Colonic mucosa (tissue), 4 donors: ENCODE measurements around the gene AGAP1. TPM values are rescaled to one million over a fixed set of nuclear protein-coding genes. Genes with fewer than 3 reads are reported as not detected.

ENCODE experiments used
- DNase-seq: peaks from one replicate; pipeline ENCODE4 v3.0.0-alpha.2; 2020
- H3K27ac ChIP-seq: fragments of 200-600 bp; one replicate; pipeline ENCODE4 v1.8.0; 2021
- H3K27me3 ChIP-seq: fragments of 200-600 bp; one replicate; pipeline ENCODE4 v1.8.0; 2021
- H3K36me3 ChIP-seq: fragments of 200-600 bp; one replicate; pipeline ENCODE4 v1.8.0; 2021
- H3K4me1 ChIP-seq: fragments of 200-600 bp; one replicate; pipeline ENCODE4 v1.8.0; 2021; ENCODE audit warnings: mild to moderate bottlenecking
- H3K4me3 ChIP-seq: fragments of 200-600 bp; one replicate; pipeline ENCODE4 v1.8.0; 2021
- H3K9ac ChIP-seq, 2 donors: one replicate each; pipeline ENCODE4 v1.7.0; 2013; ENCODE audit warnings: control low read depth in 2 of 2, low read depth in 2 of 2, low read length in 2 of 2
- H3K9me3 ChIP-seq: fragments of 200-600 bp; one replicate; pipeline ENCODE4 v1.8.0; 2021
- CTCF ChIP-seq: fragments of 200-600 bp; IDR thresholded peaks from one replicate; pipeline ENCODE4 v1.8.0; 2022; ENCODE audit warnings: antibody characterized with exemption, mild to moderate bottlenecking
- intact Hi-C: fragments of 100-400 bp; cut with DNase I; formaldehyde crosslinking; loops from one replicate; pipeline ENCODE4 v1.14.1; 2022
- total RNA-seq, 2 donors: library from RNA; stranded (reverse); fragmentation: NEBNext Ultra II Directional in 1 of 2; extraction: Animal tissue kit (Norgen Biotek cat#: 25700) in 1 of 2; gene quantifications; one replicate each; pipeline ENCODE4 v1.2.1, GENCODE V29; 2021
- donor health status: healthy.
- donor health status: DM: no; HTN: no; CAD: no.
- donor health status: DM: no; HTN: no; CAD: no.

The AGAP1 gene
- total RNA-seq, 2 donors from 2014 or later, result 62.1 to 62.9 TPM

GRCh38 chr2:235727174-235727573 lies 233.3 kb downstream of the AGAP1 start:
- no peak for DNase-seq
- no peaks in the 10 kb centered on the region for H3K4me1 ChIP-seq
- intact Hi-C loops, result no loop called here
- no peaks in the 10 kb centered on the region for H3K36me3 ChIP-seq
- no peak for TF ChIP-seq CTCF
- H3K27me3 ChIP-seq, result no peaks in the 10 kb centered on the region
- no peak overlapping the region for H3K4me3 ChIP-seq
- no peaks in the 10 kb centered on the region for H3K9me3 ChIP-seq
- no peak overlapping the region for H3K27ac ChIP-seq
- no peak overlapping the region for H3K9ac ChIP-seq

DNA sequence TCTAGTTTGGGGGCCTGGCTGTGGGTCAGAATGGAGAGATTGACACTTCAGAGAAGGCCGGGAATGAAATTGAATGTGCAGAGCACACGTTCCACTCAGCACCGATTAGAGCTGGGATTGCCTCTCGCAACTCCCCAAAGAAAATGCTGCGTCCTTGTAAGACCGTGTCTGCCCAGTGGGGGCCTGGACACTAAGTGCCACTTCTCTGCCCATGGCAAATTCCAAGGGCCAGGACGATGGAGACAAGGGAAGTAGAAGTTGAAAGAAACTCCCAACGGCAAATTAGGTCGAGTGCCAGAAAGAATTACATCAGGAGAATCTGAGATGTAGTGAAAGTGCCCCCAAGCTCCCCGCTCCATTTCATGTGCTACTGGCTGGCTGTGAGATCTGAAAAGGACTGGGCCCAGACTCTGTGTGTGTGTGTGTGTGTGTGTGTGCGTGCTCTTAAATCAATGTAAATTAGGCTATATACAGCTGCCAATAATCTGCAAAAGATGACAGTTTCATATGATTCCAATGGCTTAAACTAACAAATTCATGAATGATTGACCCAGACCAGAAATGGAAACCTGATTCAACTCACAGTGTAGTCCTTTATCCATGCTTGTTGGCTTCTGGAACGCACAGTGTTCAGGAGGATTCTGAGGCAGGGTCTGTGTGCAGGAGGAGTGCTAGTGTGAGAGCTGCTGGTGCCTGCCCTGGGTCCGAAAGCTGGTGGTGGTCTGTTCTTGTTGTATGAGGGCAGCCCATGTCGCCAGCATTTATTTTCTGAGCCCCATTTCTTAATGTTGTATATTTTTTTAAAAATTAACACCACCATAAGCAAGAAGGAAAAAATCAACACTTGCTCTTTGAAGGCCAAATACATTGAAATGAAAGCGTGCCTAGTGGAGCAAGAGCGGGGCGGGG lies 234.3 kb downstream of the AGAP1 start:
- no peak for DNase-seq
- no peak for TF ChIP-seq CTCF
- Histone ChIP-seq H3K27me3 (no peaks in the 10 kb centered on the region), H3K9me3 (no peaks in the 10 kb centered on the region), H3K27ac (no peak overlapping the region), H3K9ac (no peak overlapping the region), H3K4me1 (no peaks in the 10 kb centered on the region), H3K4me3 (no peak overlapping the region), H3K36me3 (no peaks in the 10 kb centered on the region)
- intact Hi-C loops, result no loop called here

GRCh38 chr2:235728800-235729556 lies 235.1 kb downstream of the AGAP1 start:
- intact Hi-C loops, result no loop called here
- Histone ChIP-seq H3K4me1 (no peaks in the 10 kb centered on the region), H3K27ac (no peak overlapping the region), H3K27me3 (no peaks in the 10 kb centered on the region), H3K9ac (no peak overlapping the region), H3K36me3 (no peaks in the 10 kb centered on the region), H3K4me3 (no peak overlapping the region), H3K9me3 (no peaks in the 10 kb centered on the region)
- TF ChIP-seq CTCF, result no peak
- DNase-seq, result no peak

- Histone ChIP-seq H3K4me3 (no peak overlapping the region), H3K4me1 (no peaks in the 10 kb centered on the region), H3K27me3 (no peaks in the 10 kb centered on the region), H3K36me3 (no peaks in the 10 kb centered on the region), H3K27ac (no peak overlapping the region), H3K9ac (no peak overlapping the region), H3K9me3 (no peaks in the 10 kb centered on the region)
- intact Hi-C loops, result no loop called here
- DNase-seq, result no peak
- no peak for TF ChIP-seq CTCF
Measured at GRCh38 chr2:235729557-235729947, 235.7 kb downstream of the AGAP1 start.

- no peaks in the 10 kb centered on the region for H3K4me1 ChIP-seq
- no peak overlapping the region for H3K9ac ChIP-seq
- H3K4me3 ChIP-seq, result no peak overlapping the region
- H3K9me3 ChIP-seq, result no peaks in the 10 kb centered on the region
- TF ChIP-seq CTCF, result no peak
- intact Hi-C loops, result no loop called here
- no peaks in the 10 kb centered on the region for H3K36me3 ChIP-seq
- H3K27ac ChIP-seq, result no peak overlapping the region
- H3K27me3 ChIP-seq, result no peaks in the 10 kb centered on the region
- DNase-seq, result no peak
Measured at GRCh38 chr2:235730115-235730514, 236.3 kb downstream of the AGAP1 start.
